NCI-H345 treated with DMSO at 0.1 percent for 48 hours (cell line): ENCODE measurements around the gene HOXB4.
A peak's percentile ranks its signal among the peaks of the same experiment; 100 is the strongest.

Experiments
- DNase-seq: peaks from one replicate; lab custom pipeline; 2025; ENCODE audit not compliant: unreplicated experiment; lab: John Stamatoyannopoulos, UW

HOXB4 gene

DNA sequence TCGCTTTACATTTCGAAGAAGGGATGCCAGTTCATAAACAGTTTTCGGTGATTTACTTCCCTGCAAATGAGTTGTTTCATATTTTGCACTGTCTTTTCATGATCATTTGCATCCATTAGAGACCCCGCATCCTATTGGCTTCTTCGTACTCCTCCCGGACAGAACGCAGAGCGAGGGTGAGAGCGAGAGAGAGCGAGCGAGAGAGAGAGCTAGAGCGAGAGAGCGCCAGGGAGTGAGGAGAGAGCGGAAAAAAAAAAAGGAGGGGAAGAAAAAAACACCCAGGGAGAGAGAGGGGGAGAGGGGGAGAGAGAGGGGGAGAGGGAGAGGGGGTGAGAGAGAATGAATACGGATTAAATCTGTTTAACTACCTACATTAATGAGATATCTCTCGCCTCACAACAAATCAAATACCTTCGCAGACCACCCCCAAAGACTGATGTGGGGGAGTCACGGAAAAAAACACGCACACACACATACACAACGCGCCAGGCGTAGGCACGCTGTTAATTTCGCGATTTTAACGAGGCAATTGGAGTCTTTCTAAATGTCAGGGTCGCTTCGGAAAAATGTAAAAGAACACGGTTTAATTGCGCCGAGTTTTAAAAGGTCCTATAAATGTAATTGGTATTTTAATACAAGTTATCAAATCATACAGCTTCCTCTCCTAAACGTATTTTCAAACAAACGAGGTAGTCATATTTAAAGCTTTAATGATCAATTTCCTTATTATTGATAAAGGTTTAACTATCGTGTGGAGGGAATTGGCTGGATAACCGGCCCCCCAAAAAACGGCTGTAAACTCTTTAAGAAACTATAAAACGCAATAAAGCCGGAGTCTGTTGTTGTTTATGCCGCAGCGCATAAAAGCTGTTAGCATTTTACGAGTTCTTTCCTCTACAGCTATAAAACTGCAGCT lies 37.2 kb upstream of the HOXB4 start, which contains the start of gene HOXB8:
Gene HOXB8, minus strand, starts transcription at position 246 of the 916 bp plus-strand sequence. CDS start 588 bp downstream, outside the sequence.
- DNase-seq: no peak

GRCh38 chr17:48613862-48614694 lies 35.9 kb upstream of the HOXB4 start:
- no peak for DNase-seq

- peak; percentile 33 for DNase-seq
Observed at GRCh38 chr17:48612854-48613691, 34.9 kb upstream of the HOXB4 start.

DNA sequence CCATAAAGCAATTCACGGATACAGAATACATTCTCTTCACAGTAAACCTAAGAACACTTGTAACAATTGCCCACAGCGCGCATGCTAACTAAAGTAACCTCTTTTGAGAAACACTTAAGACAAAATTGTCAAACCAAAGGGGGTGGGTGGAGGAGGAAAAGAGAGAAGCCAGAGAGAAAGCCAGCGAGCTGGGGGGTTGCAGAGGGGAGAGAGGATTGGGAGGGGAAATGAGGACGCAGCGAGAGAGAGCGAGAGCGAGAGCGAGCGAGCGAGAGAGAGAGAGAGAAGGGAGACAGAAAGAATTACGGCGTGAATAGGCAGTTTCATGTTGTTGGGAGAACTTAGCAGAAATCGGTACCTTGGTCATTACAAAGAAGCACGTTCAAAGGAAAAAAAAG lies 34.3 kb upstream of the HOXB4 start:
- DNase-seq: no peak

- peak; percentile 87 for DNase-seq
Observed at GRCh38 chr17:48611681-48612455, 33.7 kb upstream of the HOXB4 start.

DNA sequence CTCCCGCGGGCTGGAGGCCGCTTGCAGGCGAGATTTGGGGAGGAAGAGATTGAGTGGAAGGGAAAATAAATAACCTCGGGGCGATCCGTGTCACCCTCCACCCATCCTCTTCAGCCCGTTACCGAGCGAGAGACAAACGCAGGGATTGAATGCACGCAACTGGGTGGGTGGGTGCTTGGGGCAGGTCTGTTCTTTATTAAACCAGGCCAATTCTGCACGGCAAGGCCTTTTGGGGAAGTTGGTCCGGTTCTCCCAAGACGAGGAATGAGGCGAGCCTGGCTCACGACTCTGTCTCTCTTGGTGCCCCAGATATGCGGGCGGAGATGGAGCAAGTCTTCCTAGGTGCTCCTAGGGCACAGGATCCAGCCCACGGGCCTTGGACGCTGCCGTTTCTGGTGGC lies 33.1 kb upstream of the HOXB4 start:
- no peak for DNase-seq

- peak; percentile 58 for DNase-seq
Observed at GRCh38 chr17:48610282-48611211, 32.4 kb upstream of the HOXB4 start, which contains the start of gene HOXB7. TSS of gene HOXB7 (minus strand) at chr17:48611017. CDS start at chr17:48610918, 99 bp downstream.

GRCh38 chr17:48609759-48610281 lies 31.7 kb upstream of the HOXB4 start:
- DNase-seq: peak; percentile 13

DNA sequence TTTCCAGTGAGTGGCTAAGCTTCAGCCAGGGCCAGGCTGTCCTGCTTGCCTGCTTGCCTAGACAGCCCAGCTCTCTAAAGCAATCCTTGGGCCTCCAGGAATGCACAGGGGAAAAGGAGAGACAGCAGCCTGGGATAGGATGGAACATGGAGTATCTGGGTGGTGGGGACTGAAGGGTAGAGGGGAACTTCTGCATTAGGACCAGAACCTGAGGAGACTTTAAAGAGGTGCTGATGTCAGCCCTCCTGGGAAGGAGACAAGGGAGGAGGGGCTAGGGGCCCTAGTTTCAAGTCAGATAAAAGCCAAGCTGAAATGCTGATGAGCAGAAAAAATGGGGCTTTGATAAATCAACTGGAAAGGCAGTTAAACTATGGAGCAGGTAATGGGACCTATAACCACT lies 30.9 kb upstream of the HOXB4 start:
- DNase-seq: no peak

GRCh38 chr17:48608494-48608834 lies 30.3 kb upstream of the HOXB4 start:
- DNase-seq: no peak

DNA sequence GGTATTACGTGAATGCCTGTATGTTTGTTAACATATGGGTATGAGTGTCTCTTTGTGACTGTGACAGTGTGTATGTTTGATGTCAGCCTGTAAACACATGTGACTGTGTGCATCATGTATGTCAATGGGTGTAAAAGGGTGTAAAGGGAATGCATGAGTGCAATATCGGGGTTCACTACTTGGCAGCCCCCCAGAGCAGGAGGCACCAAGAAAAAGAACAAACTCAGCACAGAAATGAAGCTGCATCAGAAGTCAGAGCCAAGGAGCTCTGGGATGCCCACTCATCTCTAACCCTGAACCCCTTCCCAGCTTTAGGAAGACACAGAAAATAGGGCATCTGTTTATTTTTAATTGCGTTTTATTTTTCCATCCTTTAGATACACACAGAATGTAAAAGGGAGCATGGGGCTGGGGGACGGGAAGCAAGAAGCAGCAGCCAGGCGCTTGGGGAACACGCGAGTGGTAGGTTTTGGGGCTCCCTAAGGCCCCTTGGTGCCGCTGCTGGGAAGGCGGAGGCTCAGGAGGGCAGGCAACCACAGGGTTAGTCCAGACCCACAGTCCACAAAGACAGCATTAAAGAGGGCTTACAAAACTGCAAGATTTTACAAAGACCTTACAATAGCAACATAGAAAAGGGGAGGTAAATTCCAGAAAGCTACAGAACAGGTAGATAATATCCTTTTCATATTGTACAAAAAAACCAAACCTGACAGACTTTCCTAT lies 28.9 kb upstream of the HOXB4 start:
- DNase-seq: no peak

GRCh38 chr17:48605991-48606891 lies 28.1 kb upstream of the HOXB4 start:
- DNase-seq: no peak

DNA sequence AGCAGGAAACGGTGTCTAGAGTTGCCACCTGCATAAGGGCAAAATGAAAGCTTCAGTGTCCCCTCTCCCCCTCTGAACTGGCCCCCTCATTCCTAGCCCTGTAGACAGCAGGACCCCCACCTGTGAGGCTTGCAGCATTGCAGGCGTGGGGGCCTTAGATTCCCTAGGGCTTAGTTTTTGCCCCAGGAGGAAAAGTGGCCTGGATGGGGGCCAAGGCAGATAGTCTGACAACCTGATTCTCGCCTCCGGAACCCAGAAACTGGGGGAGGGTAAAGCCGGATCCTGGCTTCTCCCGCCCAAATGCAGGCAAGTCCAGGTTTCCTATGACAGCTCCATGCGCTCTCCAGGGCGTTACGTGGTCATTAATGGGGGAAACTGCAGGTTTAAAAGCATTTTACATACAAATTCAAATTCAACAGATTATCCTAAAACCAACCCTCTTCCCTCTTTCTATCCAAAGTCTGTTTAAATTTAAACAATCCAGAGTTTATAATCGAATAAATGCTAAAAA lies 27.3 kb upstream of the HOXB4 start:
- DNase-seq: no peak

GRCh38 chr17:48604770-48605329 lies 26.7 kb upstream of the HOXB4 start, which contains the start of gene HOXB6:
TSS of gene HOXB6 (minus strand) at chr17:48604986. CDS start at chr17:48598150, 6,836 bp downstream.
- no peak for DNase-seq

DNA sequence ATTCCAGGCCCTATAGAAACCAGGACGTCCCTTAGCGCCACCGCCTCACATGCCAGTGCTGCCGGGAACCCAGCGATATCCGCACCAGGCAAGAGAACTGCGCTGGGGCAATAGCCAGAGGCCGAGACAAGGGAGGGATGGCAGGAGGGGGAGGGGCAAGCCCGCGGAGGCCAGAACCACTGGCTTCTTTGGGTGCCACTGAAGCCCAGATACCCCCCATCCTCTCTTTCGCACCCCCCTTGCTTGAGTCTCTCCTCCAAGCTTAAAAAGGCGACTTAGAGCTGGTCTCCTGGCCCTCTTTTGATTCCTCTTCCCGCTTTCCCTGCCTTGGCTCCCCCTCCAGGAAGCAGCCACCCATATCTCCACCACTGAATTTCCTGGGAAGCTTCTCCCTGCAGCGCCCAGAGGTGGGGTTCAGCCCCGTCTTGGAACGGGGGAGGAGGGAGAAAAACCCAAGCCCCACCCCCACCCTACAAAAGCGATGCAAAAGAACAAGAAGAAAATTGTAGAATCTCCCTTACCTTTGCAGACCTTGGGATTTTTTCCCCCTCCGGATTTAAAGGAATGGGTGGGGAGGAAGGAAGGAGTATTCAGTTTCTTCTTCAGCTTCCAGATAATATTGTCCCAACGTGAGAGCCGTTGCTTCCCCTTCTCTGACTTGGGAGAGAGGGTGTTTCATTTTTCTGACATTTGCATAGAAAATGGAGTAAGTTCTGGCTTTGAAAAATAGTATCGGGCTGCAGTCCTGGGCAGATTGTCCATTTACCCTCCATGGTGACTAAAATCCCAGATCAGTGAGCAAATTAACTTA lies 26.0 kb upstream of the HOXB4 start:
- DNase-seq: no peak
